Measurements from ENCODE around the gene MYL7.
A peak's percentile ranks its signal among the peaks of the same experiment; 100 is the strongest.

Gene MYL7

DNA sequence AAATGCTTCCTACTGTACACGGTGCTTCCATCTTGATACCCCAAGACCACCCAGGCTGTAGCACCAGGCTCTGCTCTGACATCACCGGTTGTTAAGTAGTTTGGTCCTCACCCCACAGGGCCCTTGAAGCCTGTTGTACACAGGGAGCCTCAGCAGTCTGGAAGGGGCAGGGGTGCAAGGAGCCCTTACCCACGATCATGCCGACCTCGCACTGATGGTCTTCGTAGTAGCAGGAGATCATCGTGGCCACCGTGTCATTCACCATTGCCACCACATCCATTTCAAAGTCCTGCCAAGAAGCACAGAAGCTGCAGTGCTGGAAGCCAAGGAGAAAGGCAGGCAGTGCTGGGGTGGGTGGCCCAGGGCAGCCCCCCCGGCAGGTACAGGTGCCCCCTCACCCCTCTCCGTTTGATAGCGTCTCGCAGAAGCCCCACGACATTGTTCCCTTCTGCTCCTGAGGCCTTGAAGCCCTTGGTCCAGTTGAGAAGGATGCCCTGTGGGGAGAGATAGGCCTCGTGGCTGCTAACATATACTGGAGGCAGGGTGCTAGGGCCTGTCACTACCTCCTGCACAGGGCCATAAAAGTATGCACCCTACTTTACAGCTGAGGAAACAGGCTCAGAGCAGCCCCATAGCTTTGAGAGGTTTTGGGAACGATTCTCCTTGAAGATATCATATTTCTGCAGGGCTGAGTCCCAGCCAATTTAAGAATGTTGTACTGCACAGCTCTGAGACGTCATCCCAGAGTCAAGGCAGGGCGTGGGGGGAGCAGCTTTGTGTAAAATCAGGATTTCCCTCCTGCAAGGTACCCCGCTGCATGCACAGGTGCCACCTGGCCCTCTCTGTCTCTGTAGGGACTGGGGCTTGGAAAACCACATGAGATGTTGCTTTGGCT is 8.7 kb upstream of the MYL7 start:
- DNase-seq = no peak

DNA sequence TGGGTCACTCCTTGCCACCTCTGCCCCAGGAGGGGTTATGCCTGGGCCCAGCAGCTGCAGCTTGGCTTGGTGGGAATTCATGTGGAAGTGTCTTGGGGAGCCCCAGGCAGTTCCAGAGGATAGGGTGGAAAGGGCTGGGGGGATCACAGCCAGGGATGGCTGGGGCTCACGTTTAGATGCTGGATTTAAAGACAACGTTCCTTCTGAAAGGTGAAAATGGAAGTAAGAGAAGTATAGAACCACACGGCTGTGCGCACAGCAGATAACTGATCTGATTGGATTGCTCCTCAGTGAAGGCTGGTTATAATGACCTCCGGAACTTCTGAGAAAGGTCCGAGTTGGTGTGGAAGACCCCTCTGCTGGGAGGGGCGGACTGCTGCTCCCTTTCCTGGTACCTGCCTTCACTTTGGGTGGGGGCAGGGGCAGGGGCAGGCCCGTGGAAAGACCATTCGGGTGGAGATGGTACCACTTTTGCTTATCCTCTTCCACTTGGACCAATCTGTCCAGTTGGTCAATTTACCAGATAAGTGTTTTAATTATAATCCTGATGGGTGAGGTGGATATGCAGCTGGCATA is 7.9 kb upstream of the MYL7 start:
- DNase-seq = no peak

DNA sequence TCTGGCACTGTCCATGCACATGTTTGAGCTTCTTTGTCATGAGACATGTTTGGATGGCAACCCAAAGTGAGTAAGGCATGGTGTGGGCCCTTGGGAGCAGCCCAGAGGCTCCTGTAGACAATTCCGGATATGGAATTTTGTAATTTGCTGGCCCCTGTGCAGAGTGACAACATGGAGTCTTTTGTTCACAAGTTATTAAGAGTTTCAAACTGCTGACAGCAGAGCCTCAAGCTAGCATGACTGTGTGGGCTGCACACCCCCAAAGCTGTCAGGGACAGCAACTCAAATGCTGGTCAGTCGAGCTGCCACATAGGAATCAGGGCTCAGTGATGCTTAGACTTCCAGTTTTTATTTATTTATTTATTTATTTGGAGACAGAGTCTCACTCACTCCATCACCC is 7.0 kb upstream of the MYL7 start:
- DNase-seq = no peak

DNA sequence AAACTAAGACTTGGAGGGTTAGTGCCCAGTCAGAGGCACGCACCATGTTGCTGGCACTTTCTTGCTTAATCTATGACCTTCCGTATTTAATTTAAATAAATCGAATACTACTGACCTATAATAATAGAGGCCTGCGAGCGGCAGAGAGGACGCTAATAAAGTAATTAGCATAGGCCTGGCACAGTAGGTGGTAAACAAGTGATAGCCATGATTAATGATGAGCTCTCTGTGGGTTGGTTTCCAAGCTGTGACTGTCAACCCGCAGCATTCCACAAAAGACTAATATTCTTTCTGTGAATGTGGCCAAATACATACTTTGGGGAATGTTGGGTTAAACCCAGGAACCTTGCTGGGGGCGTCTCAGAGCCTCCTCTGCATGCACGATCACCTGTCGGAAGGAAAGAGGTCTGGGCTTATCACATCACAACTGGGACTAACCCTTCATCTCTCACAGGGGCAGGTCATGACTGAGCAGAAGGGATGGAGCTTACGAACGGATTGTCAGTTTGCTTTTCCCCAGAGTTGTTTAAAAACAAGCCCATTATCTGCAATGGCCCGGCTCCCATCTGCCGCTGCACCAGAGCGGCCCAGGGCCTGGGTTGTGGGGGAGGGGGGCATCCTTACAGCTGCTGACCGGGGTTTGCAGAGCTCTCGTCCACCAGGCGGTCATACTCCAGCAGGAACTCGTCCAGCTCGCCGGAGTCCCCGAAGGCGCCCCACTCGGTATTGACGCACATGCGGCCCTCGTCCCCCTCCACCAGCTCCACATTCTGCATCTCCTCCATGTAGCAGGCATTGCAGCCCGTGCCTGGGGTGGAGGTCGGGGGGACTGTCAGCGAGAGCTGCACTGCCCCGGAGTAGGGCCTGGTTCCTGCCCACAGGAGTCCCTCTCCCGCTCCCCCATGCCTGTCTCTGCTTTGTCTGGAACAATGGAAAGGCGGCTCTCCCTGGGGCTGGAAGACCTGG is 6.2 kb upstream of the MYL7 start:
- DNase-seq = no peak

DNA sequence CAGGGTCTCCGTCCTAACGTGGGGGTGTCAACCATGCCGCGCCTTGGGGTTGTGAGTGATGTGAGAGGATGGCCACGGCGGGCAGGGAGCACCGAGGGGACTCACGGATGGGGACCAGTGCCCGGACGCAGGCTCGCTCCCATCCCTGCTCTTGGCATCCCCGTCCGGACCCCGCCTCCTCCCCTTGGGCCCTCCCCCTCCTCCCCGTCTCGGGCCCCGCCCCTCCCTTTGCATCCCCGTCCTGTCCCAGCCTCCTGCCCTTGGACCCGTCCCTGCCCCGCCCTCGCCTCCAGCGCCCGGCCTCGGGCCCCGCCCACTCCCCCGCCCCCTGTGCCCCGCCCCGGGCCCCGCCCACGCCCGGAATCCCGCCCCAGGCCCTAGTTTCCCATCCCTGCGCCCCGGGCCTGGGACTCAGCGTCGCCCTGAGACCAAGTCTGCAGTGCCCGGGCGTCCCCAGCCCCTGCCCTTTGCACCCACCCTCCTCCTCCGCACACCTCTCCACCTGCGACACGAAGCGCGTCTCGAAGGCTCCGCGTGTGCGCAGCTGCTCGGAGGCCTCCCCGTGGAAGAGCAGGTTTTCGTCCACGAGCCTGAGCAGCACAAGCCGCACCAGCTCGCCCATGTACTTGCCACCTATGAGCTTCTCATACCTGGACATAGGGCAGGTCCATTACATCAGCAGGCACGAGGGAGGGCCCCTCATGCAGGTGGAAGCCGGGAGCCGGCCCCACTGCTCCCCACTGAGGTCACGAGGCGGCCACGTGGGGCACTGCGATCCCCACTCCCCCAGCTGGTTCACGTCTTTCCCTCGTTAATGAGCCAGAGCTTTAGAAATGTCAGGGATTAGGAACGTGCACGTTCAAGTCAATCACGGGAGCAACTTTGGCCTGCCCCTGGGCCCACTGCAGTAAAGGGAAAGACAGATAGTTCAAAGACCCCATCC is 5.1 kb upstream of the MYL7 start:
- peak; percentile 66 to 81 for DNase-seq

DNA sequence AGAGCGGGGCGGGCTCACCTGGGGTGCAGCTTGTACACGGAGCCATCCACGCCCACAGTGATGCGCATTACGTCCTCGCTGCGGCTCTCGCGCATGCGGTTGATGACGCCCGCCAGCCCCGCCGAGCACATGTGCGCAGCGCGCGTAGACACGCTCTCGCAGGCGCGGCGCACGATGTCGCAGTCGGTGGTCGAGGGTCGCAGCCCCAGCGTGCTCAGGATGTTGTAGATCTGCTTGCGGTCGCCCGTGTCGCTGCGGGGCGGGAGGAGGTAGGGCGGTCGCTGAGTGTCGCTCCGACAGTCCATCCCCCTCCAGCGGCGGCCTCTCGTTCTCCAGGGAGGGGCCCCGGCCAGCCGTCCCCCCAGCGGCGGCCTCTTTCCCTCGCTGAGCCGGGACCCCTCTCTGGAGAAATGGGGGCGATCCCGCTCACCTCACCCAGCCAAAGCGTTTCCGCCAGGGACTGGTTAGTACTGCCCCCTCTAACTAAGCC is 4.4 kb upstream of the MYL7 start:
- peak; percentile 50 to 69 for DNase-seq

DNA sequence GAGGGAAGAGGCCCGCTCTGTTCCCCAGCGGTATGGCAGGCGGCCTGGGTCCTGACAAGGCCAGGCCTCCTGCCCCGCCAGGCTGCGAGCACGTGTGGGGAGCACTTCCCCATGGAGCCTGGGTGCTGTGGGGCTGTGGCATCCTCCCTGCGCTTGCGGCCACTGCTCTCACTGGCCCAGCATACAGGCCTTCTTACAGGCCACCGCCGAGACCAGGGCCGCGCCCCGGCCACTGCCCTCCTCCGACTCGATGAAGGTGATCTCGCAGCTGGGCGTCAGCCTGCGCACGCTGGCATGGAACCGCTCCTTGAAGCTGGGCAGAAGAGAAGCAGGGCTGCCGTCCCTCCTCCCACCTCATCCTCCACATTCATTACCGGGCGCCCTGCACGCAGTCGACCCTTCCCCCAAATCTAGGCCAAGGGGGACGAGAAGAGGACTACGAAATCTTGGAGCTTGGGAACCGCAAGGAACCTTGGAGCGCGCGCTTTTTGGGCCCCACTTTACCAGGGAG is 3.9 kb upstream of the MYL7 start:
- no peak for DNase-seq

DNA sequence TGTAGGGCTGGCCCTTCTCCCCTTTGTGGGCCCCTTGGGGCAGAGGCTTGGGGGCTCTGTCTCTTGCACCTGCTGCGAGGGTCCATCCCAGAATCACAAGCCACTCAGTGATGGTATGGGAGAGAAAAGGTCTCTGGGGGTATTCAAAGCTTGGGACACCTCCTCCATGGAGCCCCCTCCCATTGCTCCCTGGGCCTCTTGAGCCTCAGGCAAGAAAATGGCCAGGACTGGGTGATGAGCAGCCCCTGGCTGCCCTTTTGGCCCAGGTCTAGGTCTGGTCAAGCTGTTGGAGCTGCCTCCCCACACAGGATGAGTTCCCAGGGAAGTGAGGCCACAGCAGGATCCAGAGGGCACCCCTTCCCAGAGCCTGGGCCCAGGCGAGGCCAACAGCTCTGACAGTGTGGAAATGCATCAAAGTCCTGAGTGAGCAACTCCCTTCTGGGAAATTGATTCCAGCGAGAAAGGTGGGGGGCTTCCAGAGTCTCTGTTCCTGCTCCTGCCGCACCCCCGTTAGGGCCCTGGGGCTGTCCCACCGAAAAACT is 3.4 kb upstream of the MYL7 start:
- no peak for DNase-seq

DNA sequence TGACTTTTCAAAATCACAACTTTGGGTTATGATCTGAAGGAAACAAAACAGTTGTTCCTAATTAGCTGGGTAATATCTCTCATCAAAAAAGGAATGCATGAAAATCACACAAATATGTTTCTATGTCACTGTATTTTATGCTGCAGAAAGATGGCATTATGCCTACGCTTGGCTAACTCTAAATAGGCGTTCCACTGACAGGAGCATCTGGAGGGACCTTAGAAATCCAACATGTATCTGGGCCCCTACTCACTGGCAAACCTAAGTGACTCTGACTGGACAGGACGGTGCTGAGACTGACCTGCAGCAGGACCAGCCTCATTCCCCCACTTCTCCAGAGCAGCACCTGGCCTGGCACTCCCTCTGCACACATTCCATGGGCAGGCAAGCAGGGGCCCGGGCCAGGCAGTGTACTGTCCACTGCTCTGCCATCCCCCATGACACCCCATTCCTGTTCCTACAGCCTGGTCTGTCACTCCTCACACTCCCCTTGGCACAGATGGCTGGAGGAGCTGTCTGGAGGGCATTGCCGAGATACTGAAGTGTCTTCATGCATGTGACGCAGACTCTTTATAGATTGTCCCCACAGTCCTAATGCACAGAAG is 2.6 kb upstream of the MYL7 start:
- DNase-seq = no peak

DNA sequence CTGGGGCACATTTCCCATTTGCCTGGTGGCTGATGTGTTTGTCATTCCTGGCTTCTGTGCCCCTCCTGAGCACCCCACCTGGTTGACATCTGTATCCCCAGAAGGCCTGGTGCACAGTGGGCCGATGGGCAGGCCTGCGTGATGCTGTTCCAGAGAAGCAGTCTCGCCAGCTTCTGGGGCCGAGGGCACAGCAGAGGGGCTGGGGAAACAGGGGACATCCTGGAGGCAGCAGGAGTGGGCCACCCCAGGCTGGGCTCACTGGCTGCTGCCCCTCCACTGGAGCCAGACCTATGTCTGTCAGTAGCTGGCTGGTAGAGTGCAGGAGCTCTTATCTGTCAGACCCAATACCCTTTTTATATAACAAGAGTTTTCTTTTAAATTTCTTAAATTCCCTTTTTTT is 896 bp upstream of the MYL7 start:
- DNase-seq = no peak

DNA sequence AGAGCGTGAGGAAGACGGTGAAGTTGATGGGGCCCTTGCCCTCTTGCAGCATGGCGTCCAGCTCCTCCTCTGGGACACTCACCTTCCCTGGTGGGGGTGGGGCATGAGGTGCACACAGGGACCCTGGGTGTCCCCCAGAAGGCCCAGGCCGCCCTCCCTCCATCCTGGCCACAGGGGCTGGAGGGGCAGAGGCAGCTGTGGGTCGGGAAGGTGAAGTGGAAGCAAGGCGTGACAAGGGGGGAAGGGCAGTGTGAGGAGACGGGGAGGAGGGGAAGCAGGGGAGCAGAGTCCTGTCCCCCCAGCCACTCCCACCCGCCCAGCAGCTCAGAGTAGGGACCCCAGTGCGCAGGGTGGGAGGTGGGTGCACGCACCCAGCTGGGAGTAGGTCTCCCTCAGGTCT is 791 bp downstream of the MYL7 start:
- DNase-seq = no peak

DNA sequence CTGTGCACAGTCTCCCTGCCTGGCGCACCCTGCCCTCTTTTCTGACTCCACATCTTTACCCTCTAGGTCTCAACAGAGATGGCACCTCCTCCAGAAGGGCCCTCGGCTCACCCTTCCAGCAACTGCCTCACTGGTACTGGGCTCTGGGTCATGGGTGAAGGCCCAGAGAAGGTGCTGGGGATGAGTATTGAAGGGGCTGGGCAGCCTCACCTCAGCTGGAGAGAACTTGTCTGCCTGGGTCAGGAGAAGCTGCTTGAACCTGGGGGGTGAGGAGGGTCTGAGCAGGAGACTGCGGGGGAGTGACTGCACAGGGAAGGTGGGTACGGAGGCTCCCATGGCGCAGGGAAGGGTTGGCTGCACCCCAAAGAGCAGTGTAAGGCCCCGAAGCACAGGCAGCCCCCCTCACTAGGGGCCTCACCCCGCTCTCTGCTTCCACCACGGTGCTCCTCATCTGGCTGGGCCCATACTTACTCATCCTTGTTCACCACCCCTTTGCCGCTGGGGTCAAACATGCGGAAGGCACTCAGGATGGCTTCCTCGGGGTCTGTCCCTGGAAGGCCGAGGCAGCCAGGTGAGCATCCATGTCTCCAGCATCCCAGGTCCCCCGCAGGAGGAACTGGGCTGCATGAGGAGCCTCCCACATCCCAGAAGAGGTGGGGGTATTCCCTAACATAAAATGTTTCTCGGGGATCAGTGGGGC is 1.7 kb downstream of the MYL7 start:
- DNase-seq = no peak

DNA sequence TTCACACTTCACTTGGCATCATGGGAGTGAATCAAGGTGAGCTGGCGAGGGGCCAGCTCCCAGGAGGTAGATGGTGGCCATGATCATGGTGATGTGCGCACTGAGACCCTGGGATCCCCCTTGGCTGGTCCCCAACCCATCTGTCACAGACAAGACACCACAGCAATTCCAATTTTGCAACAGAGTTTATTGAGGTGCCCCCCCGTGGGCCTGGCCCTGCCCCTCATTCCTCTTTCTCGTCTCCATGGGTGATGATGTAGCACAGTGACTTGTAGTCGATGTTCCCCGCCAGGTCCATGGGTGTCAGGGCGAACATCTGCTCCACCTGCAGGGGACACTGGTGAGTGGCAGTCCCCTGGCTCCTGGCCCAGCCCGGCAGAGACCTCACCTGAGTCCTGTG is 2.4 kb downstream of the MYL7 start:
- DNase-seq = no peak

DNA sequence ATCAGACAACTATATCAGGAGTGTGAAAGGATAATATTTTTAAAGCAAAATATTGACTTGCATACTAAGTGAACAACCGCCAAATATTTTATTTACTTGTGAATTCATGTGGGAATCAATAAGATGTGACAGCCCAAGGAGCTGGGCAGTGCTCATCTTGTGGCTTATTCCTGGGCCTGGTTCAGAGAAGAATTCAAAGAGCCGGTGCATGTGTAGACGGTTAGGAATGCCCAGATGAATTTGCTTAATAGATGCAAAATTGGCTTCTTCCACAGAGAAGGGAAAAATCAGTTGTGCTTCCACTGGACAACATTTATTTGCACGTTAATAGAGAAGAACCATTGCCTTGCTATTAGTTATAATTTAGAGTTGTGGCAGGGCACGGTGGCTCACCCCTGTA is 4.4 kb downstream of the MYL7 start:
- no peak for DNase-seq

DNA sequence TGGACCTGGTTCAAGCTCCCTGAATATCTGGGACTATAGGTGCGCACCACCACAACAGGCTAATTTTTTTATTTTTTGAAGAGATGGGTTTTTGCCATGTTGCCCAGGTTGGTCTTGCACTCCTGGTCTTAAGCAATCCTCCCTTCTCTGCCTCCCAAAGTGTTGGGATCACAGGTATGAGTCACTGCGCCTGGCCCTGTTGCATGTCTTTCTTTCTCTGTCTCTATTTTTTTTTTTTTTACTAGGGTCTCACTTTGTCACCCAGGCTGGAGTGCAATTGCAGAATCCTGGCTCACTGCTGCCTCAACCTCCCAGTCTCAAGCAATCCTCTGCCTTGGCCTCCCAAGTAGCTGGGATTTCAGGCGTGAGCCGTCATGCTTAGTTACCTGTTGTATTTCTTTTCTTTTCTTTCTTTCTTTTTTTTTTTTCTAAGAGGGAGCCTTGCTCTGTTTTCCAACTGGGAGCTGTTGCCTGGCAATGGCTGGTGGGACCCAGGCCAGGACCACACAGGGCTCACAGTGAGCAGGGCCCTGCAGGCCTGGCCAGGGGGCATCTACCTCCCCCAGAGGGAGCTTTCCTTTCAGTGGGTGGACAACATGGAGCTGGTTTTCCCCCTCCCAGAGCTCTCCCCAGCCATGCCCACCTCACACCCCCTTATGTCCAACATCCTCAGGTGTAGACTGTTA is 6.0 kb downstream of the MYL7 start:
- DNase-seq = no peak

DNA sequence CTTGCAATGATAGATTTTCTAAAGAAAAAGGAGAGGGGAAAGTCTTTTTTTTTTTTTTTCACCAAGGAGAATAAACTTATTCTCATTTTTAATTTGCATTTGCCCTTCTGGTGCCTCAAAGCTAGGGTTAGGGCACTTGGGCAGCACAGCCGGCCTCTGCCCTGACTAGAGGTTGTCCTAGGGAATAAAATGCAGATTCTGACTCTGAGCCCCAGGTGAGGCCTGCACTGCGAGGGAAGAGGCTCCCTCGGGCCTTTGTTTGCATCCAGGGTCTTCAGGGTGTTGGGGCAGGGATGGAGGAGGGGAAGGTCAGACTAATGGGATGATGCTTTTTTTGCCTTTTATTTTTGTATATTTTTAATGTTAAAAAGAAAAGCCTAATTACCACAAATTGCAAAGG is 7.8 kb downstream of the MYL7 start:
- no peak for DNase-seq

DNA sequence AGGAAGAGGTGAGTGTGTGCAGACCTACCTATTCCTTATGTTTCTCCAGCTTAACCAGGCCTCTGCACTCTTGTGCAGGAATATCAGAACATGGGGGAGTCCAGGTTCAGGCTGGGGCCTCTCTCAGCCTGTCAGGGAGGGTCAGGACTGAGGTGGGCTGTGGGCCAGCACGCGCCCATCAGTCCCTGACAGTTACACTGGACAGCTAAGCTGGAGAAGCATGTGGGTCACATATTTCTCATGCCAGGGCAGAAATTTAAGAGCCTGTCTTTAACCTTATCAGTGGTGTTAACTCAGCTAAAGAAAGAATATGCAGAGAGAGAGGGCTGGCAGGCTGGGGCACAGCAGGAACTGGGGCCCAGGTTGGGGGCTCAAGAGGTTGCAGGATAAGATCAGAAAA is 9.1 kb downstream of the MYL7 start:
- DNase-seq = no peak

DNA sequence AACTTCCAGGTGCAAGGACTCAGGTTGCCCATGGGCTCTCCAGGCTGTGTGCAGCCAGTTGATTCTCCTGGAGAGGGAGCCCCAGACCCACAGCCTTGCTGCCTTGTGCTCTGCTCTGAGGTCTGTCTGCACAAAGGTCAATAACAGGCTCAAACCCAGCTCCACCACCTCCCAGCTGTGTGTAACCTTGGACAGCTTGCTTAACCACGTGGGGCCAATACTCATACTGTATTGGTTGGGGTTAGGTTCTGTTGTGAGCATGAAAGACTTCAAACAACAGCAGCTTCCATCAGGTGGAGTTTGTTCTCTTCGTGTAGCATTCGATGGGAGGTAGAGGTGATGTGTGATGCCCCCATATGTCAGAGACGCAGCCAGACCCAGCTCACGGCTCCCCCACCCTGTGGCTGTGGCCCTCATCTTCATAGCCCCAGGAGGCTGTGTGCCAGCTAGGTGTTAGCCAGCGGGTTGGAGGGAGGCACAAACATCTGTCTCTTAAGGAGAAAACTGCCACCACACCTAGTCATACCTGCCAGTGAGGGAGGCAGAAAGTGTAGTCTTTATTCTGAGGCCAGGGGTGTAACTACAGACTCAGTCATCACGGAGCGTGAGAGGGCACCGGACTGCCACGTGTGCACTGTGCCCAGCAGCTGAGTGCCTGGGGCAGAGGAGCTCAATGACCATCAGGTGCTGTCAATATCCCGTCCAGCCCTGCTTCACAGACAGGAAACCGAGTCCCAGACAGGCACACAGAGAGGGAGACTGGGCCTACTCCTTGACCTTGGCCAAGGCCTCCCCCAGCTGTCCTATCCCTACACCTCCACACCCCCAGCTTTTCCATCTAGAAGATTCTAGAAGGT is 9.7 kb downstream of the MYL7 start:
- DNase-seq = no peak
